Measurements from ENCODE around the gene EXD3.
A peak's percentile ranks its signal among the peaks of the same experiment; 100 is the strongest.

Gene EXD3

DNA sequence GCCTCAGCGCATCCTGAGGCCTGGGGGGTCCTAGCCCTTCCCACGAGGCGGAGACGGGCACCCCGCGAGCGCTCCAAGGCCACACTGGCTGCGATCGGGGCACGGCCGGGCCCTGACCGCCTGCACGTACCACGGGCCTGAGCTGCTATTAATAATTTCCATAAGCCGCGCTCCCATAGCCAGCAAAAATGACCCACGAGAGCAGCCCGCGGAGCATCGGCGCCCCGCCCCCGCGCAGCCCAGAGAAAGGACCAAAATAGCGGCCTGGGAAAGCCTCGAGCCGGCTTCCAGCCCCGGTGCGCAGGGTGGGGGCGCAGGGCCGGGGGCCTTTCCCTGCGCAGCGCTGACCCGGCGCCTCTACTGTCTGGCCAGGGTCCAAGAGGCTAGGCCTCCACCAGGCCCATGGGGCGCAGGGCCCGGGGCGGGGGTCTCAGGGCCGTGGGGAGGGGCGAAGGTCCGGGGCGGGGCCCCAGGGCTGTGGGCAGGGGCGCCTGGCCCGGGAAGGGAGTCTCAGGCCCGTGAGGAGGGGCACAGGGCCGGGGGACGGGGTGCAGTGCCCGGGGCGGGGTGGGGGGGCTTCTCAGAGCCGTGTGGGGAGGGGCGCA lies 54.4 kb downstream of the EXD3 start:
- Histone ChIP-seq H3K4me3 (no peak overlapping the region), H3K27ac (no peak overlapping the region), H3K9me3 (peaks cover 9% of the 10 kb centered on the region), H3K4me1 (peaks cover 42% of the 10 kb centered on the region), H3K36me3 (peaks cover 14% of the 10 kb centered on the region; the same call in 1 of the 2 replicates), H4K20me1 (no peaks in the 10 kb centered on the region), H3K27me3 (no peaks in the 10 kb centered on the region), H3K4me2 (no peak overlapping the region), H3K9ac (no peak overlapping the region)
- no peak for TF ChIP-seq Cebpa-rat (IDR thresholded peaks at IDR 0.05)

DNA sequence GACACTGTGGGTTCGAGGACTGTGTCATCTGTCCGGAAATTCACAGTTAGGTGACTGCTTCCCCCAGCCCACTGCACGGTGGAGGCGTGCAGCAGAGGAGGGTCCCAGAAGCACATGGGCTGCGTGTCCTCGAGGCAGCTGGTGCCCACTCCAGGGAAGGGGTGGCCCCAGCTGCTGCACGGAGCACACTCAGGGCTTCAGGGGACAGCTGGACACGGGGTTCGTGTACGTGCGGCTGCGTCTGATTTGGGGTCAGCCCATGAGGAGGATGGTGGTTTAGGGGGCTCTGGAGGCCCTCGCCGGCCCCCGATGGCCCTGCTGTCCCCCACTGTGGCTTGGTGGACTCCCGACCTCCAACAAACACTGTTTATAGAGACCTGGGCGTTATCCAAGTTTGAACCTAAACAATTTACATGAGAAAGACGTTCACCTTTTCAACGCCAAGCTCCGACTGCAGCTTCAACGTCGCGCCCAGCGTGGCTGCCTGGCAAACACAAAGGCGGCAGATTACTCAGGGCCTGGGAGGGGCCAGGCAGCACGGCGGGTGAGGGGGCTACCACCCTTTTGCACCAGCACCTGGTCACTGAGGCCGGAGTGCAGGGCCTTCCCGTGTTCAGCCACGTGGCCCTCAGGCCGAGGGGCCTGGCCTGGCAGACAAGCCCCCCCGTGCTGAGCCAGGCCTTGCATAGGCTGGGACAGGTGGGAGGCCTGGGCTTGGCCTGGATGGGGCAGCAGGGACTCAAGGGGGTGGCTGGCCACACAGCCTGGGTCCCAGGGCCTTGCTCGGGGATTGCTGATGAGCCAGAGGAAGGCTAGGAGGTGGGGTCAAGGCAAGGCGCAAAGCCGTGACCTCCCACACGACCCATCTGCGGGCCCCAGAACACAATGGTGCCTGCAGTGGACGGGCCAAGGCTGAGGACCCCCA lies 55.2 kb downstream of the EXD3 start:
- peaks cover 8% of the 10 kb centered on the region; the same call in 1 of the 2 replicates for H3K36me3 ChIP-seq

DNA sequence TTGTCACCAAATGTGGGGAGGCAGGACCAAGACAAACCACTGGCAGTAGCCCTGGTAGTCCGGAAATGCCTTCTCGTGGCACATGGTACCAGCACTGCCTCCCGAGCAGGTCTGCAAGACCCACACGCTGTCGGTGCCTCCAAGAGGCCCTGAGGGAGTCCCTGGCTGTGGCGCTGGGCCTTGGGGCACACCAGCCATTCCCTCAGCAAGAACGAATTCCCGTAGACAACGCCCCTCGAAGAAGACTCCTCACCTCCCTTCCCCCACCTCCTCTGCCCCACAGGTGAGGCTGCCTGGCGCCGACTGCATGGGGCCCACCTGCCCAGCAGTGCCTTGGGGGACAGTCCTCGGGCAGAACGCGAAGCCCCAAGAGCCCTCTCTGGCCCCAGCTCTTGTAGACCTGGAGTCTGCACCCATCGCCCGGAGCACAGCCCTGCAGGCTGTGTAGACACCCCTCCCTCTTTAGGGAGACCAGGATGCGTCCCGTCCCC lies 56.0 kb downstream of the EXD3 start:
- no peak overlapping the region for H3K9ac ChIP-seq
- peak overlapping the region; percentile 49; the same call in 1 of the 2 replicates for H3K27ac ChIP-seq
- TF ChIP-seq Cebpa-rat (IDR thresholded peaks at IDR 0.05) = no peak
- H3K9me3 ChIP-seq = peaks cover 13% of the 10 kb centered on the region
- H3K4me3 ChIP-seq = no peak overlapping the region
- H3K36me3 ChIP-seq = no peaks in the 10 kb centered on the region; the same call in 1 of the 2 replicates
- peaks cover 26% of the 10 kb centered on the region for H3K4me1 ChIP-seq
- no peaks in the 10 kb centered on the region for H4K20me1 ChIP-seq
- H3K4me2 ChIP-seq = peak overlapping the region; percentile 58
- H3K27me3 ChIP-seq = no peaks in the 10 kb centered on the region

More for the DNA sequence above, 55.2 kb downstream of the EXD3 start:
- peaks cover 34% of the 10 kb centered on the region for H3K4me1 ChIP-seq
- 0 out of 2 replicates have a peak overlapping the region, but pooled peaks have one; percentile 6 for H3K27ac ChIP-seq
- no peak for TF ChIP-seq Cebpa-rat (IDR thresholded peaks at IDR 0.05)
- no peak overlapping the region for H3K4me2 ChIP-seq
- peaks cover 13% of the 10 kb centered on the region for H3K9me3 ChIP-seq
- no peaks in the 10 kb centered on the region for H3K27me3 ChIP-seq
- no peaks in the 10 kb centered on the region for H4K20me1 ChIP-seq
- H3K9ac ChIP-seq = no peak overlapping the region
- H3K4me3 ChIP-seq = no peak overlapping the region

DNA sequence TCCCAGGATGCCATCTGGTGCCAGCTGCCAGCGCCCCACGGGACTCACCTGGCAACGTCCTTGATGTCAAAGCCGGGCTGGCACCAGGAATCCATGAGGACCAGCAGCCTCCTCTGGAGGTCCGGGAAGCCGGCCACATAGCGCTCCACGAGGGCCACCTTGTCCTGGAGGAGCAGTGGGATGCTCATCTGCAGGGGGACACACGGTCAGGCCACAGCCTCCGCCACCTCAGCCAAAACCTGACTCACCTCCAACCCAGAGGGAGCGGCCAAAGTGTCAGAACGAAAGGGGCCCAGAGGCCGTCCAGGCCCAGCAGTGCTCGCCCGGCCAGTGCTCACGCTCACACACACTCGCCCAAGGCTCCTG lies 56.5 kb downstream of the EXD3 start:
- no peaks in the 10 kb centered on the region; the same call in 1 of the 2 replicates for H3K36me3 ChIP-seq
- peak overlapping the region; percentile 49; the same call in 1 of the 2 replicates for H3K27ac ChIP-seq
- no peak overlapping the region for H3K4me3 ChIP-seq
- no peak for TF ChIP-seq Cebpa-rat (IDR thresholded peaks at IDR 0.05)
- no peaks in the 10 kb centered on the region for H4K20me1 ChIP-seq
- H3K4me2 ChIP-seq = peak overlapping the region; percentile 58
- no peaks in the 10 kb centered on the region for H3K27me3 ChIP-seq
- H3K4me1 ChIP-seq = peaks cover 26% of the 10 kb centered on the region
- H3K9ac ChIP-seq = no peak overlapping the region
- peaks cover 13% of the 10 kb centered on the region for H3K9me3 ChIP-seq

DNA sequence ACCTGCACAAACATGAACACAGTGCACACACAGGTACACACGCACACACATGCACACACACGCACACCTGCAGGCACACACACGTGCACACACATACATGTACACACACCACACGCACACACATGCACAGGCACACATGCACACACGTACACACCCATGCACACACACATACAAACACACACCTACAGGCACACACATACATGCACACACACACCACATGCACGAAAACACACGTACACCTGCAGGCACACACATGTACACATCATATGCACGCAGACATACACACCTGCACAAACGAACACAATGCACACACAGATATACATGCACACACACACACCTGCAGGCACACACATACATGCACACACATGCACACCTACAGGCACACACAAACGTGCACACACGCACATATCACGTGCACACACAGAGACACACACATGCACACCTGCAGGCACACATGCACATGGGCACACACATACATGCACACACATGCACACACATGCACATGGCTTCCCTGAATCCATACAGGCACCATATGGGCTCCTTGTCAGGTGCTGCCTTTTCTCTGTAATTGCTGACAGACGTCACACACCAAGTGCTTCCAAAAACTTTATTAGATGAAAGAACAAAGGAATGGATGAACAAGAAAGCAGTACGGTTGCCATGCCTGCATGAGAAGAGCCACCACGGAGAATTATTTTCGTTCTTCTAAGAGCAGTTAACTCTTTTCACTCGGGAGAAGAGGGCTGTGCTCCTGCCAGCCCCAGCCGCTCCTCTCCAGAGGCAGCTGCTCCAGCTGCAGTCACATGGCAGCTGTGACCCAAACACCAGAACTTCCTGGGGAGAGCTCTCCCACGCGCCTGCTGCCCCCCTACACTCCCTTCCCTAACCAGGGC lies 57.2 kb downstream of the EXD3 start:
- Histone ChIP-seq H3K4me1 (peaks cover 26% of the 10 kb centered on the region), H3K9ac (no peak overlapping the region), H3K36me3 (no peaks in the 10 kb centered on the region; the same call in 1 of the 2 replicates), H3K27ac (no peak overlapping the region), H3K9me3 (peaks cover 13% of the 10 kb centered on the region), H3K4me2 (peak overlapping the region; percentile 58), H3K4me3 (no peak overlapping the region), H4K20me1 (no peaks in the 10 kb centered on the region), H3K27me3 (no peaks in the 10 kb centered on the region)
- TF ChIP-seq Cebpa-rat (IDR thresholded peaks at IDR 0.05) = no peak

DNA sequence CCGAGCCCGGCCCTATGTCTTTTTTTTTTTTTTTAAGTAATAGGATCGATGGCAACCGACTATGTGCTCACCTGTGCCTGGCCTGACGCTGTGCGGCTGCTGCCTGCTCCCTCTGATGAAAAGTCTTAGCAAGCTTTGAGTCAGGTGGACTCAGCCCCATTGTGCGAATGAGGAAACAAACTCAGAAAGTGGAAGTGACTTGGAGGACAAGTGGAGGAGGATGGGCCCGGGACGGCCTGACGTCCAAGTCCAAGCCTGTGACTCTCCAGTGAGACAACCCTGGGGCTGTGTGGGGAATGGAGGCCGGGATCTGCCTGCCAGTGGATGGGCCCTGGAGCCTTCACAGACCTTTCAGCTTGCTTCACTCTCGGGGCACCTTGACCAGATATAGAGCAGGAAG lies 57.9 kb downstream of the EXD3 start:
- Histone ChIP-seq H3K4me2 (peak overlapping the region; percentile 58; the same call in 1 of the 2 replicates), H3K27ac (no peak overlapping the region), H3K4me1 (peaks cover 26% of the 10 kb centered on the region), H3K9ac (no peak overlapping the region), H4K20me1 (no peaks in the 10 kb centered on the region), H3K36me3 (no peaks in the 10 kb centered on the region; the same call in 1 of the 2 replicates), H3K27me3 (no peaks in the 10 kb centered on the region), H3K4me3 (no peak overlapping the region), H3K9me3 (peaks cover 13% of the 10 kb centered on the region)
- TF ChIP-seq Cebpa-rat (IDR thresholded peaks at IDR 0.05) = no peak

DNA sequence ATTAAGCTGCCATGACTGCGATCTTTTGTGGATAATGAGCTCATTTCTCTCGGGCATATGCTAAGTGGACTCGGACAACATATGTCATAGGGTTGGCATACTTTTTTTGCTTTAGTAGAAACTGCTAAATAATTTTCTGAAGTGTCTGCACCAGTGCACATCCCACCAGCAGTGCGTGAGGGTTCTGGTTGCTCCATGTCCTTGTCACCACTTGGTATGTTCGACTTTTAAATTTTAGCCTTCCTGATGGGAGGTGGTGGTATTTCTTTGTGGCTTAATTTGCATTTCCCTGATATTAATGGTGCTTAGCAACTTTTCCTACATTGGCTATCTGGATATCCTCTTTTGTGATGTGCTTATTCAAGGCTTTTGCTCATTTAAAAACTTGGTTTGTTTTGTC lies 63.1 kb downstream of the EXD3 start:
- Histone ChIP-seq H3K9me3 (peaks cover 48% of the 10 kb centered on the region), H3K4me1 (peaks cover 3% of the 10 kb centered on the region), H3K27ac (no peak overlapping the region), H3K36me3 (peaks cover 8% of the 10 kb centered on the region; the same call in 1 of the 2 replicates), H3K27me3 (no peaks in the 10 kb centered on the region), H3K9ac (no peak overlapping the region), H3K4me3 (no peak overlapping the region), H3K4me2 (no peak overlapping the region), H4K20me1 (no peaks in the 10 kb centered on the region)
- TF ChIP-seq Cebpa-rat (IDR thresholded peaks at IDR 0.05) = no peak

DNA sequence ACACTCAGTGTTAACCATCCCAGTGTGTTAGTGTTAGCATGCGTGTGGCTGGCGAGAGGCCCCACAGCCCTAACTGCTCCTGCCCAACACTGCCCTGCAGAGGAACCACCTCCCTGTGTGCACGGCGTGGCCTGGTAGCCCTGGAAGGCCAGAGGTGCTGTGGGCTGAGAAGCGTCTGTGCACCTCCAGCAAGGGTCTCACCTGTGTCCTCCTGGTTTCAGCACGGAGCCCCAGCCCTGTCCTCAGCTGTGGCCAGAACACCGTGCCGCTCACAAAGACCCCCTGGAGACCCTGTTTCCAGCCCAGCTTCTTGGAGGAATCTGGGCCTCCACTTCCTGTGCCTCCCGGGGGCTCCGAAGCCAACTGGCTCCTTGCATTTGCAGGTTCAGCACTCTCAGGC lies 64.8 kb downstream of the EXD3 start:
- H3K4me1 ChIP-seq = no peaks in the 10 kb centered on the region
- H3K36me3 ChIP-seq = peaks cover 12% of the 10 kb centered on the region; the same call in 1 of the 2 replicates
- no peaks in the 10 kb centered on the region for H3K27me3 ChIP-seq
- H3K4me3 ChIP-seq = no peak overlapping the region
- no peak overlapping the region for H3K27ac ChIP-seq
- no peak for TF ChIP-seq Cebpa-rat (IDR thresholded peaks at IDR 0.05)
- no peak overlapping the region for H3K9ac ChIP-seq
- no peaks in the 10 kb centered on the region for H4K20me1 ChIP-seq
- no peak overlapping the region for H3K4me2 ChIP-seq
- peaks cover 40% of the 10 kb centered on the region for H3K9me3 ChIP-seq

DNA sequence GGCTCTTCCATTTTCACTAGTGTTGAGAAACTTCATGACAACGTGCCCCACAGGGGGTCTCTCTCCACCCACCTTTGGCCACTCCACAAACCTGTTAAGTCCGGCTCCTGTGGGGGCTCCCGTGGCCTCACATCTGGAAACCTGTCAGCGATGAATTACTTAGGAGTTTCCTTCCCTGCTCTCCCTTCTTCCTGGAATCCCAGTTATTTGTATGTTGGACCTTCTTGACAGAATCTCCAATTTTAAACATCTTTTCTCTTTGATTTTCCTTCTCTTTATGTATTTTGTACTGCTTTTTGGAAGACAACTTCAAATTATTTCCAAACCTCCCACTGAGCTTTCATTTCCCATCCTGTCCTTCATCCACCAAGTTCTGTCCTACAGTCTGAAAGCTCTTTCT lies 65.8 kb downstream of the EXD3 start:
- Histone ChIP-seq H3K4me3 (no peak overlapping the region), H3K9ac (no peak overlapping the region), H3K27ac (no peak overlapping the region), H3K36me3 (peaks cover 12% of the 10 kb centered on the region; the same call in 1 of the 2 replicates), H3K4me2 (no peak overlapping the region), H3K4me1 (no peaks in the 10 kb centered on the region), H3K27me3 (no peaks in the 10 kb centered on the region), H4K20me1 (no peaks in the 10 kb centered on the region), H3K9me3 (peaks cover 40% of the 10 kb centered on the region)
- TF ChIP-seq Cebpa-rat (IDR thresholded peaks at IDR 0.05) = no peak
